Panc1 (cell line): ENCODE results near the gene ESRRB. TPM values are rescaled to one million over a fixed set of nuclear protein-coding genes. Genes with fewer than 3 reads are reported as not detected.
A peak's percentile ranks its signal among the peaks of the same experiment; 100 is the strongest.

Experiments used
- ATAC-seq: fragments of 200-7000 bp; cut with Tn5 transposase; 2 replicates; pipeline ENCODE4 v1.9.1; 2020; ENCODE audit warnings: mild to moderate bottlenecking, moderate library complexity
- BruUV-seq: library from RNA; stranded (reverse); fragments of 400-500 nt; replicated peaks from 2 replicates; lab custom pipeline; 2021; lab: Mats Ljungman, UMichigan
- CTCF ChIA-PET: fragments of 300-600 bp; sonication (Branson Sonifier 250); formaldehyde crosslinking; loops from one replicate; lab custom pipeline; 2022; ENCODE audit warnings: antibody characterized with exemption; lab: Charles Lee
- POLR2A ChIA-PET: fragments of 300-600 bp; sonication (Branson Sonifier 250); formaldehyde crosslinking; loops from one replicate; lab custom pipeline; 2022; ENCODE audit warnings: antibody characterized with exemption; lab: Charles Lee
- DNase-seq: peaks from one replicate; pipeline ENCODE4 v3.0.0-alpha.2; 2010; ENCODE audit warnings: low read depth, low spot score
- H3K27ac ChIP-seq: 2 replicates; pipeline ENCODE4 v1.5.1; 2011; ENCODE audit warnings: mild to moderate bottlenecking, low read length, inconsistent platforms
- H3K27me3 ChIP-seq: fragments of 200-500 bp; sonication (Bioruptor generic); 2 replicates; pipeline ENCODE4 v1.6.0; 2014; ENCODE audit warnings: low read length, inconsistent platforms; ENCODE audit not compliant: control insufficient read depth, insufficient read depth
- H3K36me3 ChIP-seq: fragments of 200-500 bp; sonication (Bioruptor generic); 2 replicates; pipeline ENCODE4 v1.5.1; 2014; ENCODE audit warnings: inconsistent platforms, mild to moderate bottlenecking, low read length, moderate library complexity; ENCODE audit not compliant: control insufficient read depth, insufficient read depth
- H3K4me1 ChIP-seq: 2 replicates; pipeline ENCODE4 v1.5.1; 2011; ENCODE audit warnings: inconsistent platforms, mild to moderate bottlenecking, low read length, moderate library complexity; ENCODE audit not compliant: control insufficient read depth, insufficient read depth
- H3K4me3 ChIP-seq, 2 experiments: 2 replicates each; pipeline ENCODE4 v1.5.1; 2011 to 2012; ENCODE audit warnings: low read depth in 2 of 2, low read length in 2 of 2, mild to moderate bottlenecking in 2 of 2, inconsistent platforms in 1 of 2, moderate library complexity in 1 of 2
- H3K9me3 ChIP-seq: fragments of 200-500 bp; sonication (Bioruptor generic); 2 replicates; pipeline ENCODE4 v1.5.1; 2014; ENCODE audit warnings: low read depth, mild to moderate bottlenecking, inconsistent platforms, low read length, moderate library complexity; ENCODE audit not compliant: control insufficient read depth, insufficient read depth
- CTCF ChIP-seq: fragments of 450-650 bp; IDR thresholded peaks from 2 replicates; pipeline ENCODE4 v1.5.1; 2017; ENCODE audit warnings: mild to moderate bottlenecking
- POLR2AphosphoS5 ChIP-seq: IDR thresholded peaks from 2 replicates; pipeline ENCODE4 v1.6.1; 2012; ENCODE audit warnings: mild to moderate bottlenecking, low read depth, low read length, moderate library complexity
- REST ChIP-seq, 2 experiments: IDR thresholded peaks; 2 replicates each; pipeline ENCODE4 v1.6.1; 2011 to 2012; ENCODE audit warnings: low read depth in 2 of 2, control low read depth in 1 of 2, low read length in 1 of 2, mild to moderate bottlenecking in 1 of 2, moderate library complexity in 1 of 2; ENCODE audit not compliant: insufficient read depth in 1 of 2
- SIN3A ChIP-seq: IDR thresholded peaks from 2 replicates; pipeline ENCODE4 v1.6.1; 2012; ENCODE audit warnings: low read depth, mild to moderate bottlenecking, low read length, moderate library complexity, borderline replicate concordance; ENCODE audit not compliant: insufficient read depth
- TCF7L2 ChIP-seq: IDR thresholded peaks from 2 replicates; pipeline ENCODE4 v1.6.1; 2011; ENCODE audit warnings: mild to moderate bottlenecking, low read depth, low read length, inconsistent platforms
- in situ Hi-C: cut with HindIII; loops from 2 replicates; pipeline ENCODE4 v1.10.0; 2016; ENCODE audit warnings: low sequenced_read_pairs, low pct_unique_long_range_greater_than_20kb
- intact Hi-C: fragments of 100-400 bp; cut with micrococcal nuclease; formaldehyde crosslinking; loops from one replicate; pipeline ENCODE4 v1.10.0; 2022; ENCODE audit not compliant: unreplicated experiment
- total RNA-seq: library from RNA; stranded (reverse); gene quantifications from one replicate; pipeline ENCODE4 v1.2.1, GENCODE V29; 2021; ENCODE audit not compliant: unreplicated experiment

ESRRB gene
- total RNA-seq, 1 experiment from 2014 or later = not detected

GRCh38 chr14:76456200-76456599 is 80.3 kb downstream of the ESRRB start:
- H3K4me3 ChIP-seq = no peak overlapping the region
- H3K27me3 ChIP-seq = no peaks in the 10 kb centered on the region
- H3K9me3 ChIP-seq = no peaks in the 10 kb centered on the region
- no peak for ATAC-seq
- DNase-seq = no peak
- H3K27ac ChIP-seq = no peak overlapping the region
- TF ChIP-seq POLR2AphosphoS5 (no peak), CTCF (peak; percentile 64), TCF7L2 (no peak), SIN3A (no peak), REST (IDR thresholded peaks at IDR 0.05; ENCODE audit: insufficient read depth in 1 of 2, low read depth in 2 of 2, low read length in 1 of 2) (no peak)
- intact Hi-C loops (no loop called here), in situ Hi-C loops (no loop called here)
- no TSS peak for BruUV-seq
- POLR2A ChIA-PET = no interaction called here
- CTCF ChIA-PET = interaction anchor here (0.6 kb wide), 1 partner anchor 213 kb away, joined by 3 read pairs; no protein-coding TSS in a partner anchor
- H3K4me1 ChIP-seq = no peaks in the 10 kb centered on the region
- no peaks in the 10 kb centered on the region for H3K36me3 ChIP-seq

GRCh38 chr14:76456891-76457586 is 81.1 kb downstream of the ESRRB start:
- Histone ChIP-seq H3K4me3 (no peak overlapping the region), H3K9me3 (no peaks in the 10 kb centered on the region), H3K36me3 (no peaks in the 10 kb centered on the region), H3K4me1 (no peaks in the 10 kb centered on the region), H3K27me3 (no peaks in the 10 kb centered on the region), H3K27ac (no peak overlapping the region)
- ChIA-PET CTCF (interaction anchor here (0.6 kb wide), 1 partner anchor 212 kb away, joined by 3 read pairs; no protein-coding TSS in a partner anchor), POLR2A (no interaction called here)
- in situ Hi-C loops = no loop called here
- ATAC-seq (no peak), DNase-seq (no peak)
- TF ChIP-seq POLR2AphosphoS5 = no peak
- TF ChIP-seq REST (IDR thresholded peaks at IDR 0.05; ENCODE audit: insufficient read depth in 1 of 2, low read depth in 2 of 2, low read length in 1 of 2) = no peak
- TF ChIP-seq CTCF = no peak
- no peak for TF ChIP-seq SIN3A
- no peak for TF ChIP-seq TCF7L2
- intact Hi-C loops = no loop called here
- BruUV-seq = no TSS peak
